ENCODE measurements around the gene SLC27A5.
"Not testable (repeated sequence)": the region's sequence is repeated elsewhere in the genome, so short reads cannot be mapped to it uniquely, and the experiment has no call there.

SLC27A5 gene

DNA sequence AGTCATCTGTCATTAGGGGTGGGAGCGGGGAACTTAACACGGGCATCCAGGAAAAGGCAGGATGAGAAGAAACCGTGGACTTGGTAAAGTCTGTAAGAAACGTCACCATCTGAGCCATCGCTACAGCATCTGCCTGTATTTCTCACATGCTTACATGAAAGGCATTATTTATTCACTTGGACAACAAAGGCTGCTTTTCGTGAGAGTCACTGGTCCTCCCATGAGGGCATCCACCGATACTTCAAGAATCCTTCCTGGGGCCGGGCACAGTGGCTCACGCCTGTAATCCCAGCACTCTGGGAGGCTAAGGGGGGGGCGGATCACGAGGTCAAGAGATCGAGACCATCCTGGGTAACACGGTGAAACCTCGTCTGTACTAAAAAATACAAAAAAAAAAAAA lies 19.5 kb downstream of the SLC27A5 start:
- no peak for DNase-seq

DNA sequence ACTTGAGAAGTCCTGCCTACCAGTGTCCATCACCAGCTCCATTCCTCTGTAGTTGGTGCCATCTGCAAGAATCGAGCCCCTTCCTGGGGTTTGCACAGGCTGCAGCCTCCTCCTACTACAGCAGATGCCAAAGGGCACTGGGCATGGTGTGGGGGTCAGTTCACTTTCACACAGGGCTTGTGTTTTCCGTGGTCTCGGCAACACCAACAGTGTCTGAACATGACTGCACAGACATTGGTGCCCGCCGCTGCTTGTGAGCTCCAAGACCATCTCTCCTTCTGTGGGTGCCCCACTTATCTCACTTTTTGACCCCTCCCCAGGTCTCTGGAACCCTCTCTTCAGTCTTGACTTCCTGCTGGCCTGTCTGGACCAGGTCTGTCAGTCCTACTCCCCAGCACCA lies 20.4 kb downstream of the SLC27A5 start:
- no peak for DNase-seq

DNA sequence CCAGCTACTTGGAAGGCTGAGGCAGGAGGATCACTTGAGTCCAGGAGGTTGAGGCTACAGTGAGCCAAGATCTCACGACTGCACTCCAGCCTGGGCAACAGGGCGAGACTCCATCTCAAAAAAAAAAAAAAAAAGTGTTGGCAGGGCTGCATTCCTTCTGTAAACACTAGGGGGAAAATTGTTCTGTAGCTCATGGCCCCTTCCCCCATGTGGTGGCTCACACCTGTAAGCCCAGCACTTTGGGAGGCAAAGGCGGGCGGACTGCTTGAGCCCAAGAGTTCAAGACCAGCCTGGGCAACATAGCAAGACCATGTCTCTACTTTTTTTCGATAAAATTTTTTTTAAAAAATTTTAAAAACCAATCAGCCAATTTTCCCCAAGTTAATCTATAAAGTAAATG lies 27.4 kb downstream of the SLC27A5 start:
- not testable (repeated sequence) for DNase-seq

DNA sequence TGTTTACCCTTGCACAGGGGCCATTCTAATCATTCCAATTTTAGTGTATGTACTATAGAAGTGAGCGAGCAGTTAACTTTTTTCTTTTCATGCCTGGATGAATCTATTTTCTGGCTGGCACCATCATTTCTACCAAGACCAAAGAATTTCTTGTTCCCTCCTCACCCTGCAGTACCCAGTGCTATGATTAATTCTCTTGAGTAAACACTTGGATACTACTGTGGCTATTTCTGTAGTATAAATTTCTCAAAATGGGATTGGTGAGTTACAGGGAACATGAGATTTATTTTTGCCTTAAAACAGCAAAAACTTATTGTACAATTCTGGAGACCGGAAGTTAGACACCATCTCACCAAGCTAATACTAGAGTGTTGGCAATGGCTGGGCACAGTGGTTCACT lies 28.0 kb downstream of the SLC27A5 start:
- no peak for DNase-seq

DNA sequence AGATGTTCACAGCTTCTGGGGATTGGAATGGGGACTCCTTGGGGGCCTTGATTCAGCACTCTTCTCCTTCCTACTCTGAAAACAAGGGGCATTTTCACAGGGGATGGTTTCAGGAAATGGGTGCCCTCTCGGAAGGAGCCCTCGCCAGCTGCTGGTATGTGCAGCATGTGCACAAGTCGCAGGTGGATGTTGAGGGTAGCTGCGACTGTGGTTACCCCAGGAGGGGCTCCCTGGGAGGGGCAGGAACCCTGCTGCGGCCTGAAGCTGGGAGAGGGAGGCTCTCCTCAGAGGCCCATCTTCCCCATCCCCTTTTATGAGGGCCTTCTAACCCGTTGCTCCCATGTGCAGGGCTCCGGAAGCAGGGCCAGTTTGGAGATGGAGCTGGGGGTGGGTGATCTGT lies 29.4 kb downstream of the SLC27A5 start:
- no peak for DNase-seq

DNA sequence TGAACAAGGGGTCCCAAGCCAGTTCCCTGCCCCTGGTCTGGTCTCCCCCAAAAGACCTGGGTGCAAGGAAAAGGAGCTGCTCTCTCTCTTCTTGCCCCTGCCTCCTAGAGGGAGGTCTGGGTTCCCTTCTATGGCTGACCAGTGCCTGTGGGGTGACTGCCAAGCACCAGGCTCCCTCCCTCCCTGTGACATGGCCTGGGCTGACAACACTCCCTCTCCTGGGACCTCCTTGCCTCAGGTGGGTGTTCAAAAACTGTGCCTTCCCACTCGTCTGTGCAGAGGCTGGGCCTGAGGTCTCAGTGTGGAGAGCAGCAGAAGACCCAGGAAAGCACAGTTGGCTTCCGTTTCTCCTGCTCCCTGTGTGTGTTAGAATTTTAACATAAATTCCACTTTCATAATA lies 31.0 kb downstream of the SLC27A5 start:
- no peak for DNase-seq

DNA sequence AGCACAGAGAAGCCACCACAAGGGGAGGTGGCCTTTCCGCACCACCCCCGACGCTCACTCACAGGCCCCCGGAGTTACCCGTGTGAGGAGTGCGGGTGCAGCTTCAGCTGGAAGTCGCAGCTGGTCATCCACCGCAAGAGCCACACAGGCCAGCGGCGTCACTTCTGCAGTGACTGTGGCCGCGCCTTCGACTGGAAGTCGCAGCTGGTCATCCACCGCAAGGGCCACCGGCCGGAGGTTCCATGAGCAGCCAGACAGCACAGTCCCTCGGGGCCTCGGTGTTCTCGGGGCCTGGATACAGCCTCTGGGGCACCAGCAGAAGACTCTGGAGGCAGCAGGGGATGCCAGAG lies 31.3 kb downstream of the SLC27A5 start:
- no peak for DNase-seq

DNA sequence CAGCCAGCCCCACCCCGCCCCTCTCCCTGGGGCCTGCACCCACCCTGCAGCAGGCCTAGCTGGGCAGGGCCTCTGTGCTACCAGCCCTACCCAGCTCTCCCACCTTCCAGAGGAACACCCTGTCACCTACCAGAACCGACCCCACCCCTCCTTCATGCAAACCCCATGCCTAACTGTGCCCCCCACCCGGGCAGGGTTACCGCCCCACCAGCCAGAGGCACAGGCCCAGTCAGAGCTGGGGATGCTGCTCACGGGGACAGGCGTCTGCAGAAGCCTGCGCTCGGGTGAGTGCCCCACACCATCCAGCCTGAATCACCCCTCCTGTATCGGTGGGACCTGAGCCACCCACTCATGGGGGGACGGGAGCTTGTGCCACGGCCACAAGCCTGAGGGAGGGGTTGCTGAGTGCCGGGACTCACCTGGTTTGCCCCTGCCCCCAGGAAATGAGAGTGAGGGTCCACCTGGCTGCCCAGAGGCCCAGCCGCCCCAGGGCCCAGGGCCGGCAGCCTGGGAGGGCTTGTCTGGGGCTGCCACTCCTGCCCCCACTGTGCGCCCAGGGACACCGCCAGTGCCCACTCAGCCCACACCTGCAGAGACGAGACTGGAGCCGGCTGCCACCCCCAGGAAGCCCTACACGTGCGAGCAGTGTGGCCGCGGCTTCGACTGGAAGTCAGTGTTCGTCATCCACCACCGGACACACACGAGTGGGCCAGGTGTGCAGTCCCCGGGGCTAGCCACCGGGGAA lies 31.9 kb downstream of the SLC27A5 start:
- DNase-seq, result no peak

DNA sequence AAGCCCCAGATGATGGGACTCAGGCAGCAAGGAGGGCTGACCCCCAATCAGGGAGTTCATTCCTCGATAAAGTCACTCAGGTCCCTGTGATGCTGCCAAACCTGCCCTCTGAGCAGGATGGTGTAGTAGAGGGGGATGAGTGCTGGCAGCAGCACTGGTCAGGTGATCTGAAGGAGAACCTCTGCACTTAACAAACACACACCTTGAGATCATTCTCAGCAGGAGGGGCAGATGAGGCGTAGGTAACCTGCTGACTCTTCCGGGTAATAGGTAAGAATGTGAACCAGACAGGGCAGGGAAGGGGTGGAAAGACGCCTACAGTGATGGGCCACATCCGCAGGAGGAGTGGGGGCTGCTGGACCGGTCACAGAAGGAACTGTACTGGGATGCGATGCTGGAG lies 32.5 kb downstream of the SLC27A5 start:
- no peak for DNase-seq

DNA sequence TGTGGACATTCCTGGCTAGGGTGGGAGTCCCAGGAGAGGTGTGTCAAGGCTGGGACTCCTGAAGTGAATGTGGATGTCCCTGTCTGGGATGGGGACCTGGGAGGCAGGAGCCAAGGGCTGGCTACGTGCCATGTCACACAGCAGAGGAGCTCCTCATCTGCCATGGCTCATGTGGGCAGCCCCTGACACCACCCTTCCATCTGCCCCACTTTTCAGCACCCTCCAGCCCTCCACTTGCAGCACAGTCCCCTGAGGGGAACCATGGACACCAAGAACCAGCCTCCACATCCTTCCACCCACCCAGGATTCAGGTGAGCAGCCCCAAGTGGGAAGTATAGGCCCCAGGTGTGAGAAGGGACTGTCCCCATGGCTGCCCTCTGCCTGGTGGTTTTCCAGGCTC lies 33.9 kb downstream of the SLC27A5 start:
- DNase-seq, result no peak

DNA sequence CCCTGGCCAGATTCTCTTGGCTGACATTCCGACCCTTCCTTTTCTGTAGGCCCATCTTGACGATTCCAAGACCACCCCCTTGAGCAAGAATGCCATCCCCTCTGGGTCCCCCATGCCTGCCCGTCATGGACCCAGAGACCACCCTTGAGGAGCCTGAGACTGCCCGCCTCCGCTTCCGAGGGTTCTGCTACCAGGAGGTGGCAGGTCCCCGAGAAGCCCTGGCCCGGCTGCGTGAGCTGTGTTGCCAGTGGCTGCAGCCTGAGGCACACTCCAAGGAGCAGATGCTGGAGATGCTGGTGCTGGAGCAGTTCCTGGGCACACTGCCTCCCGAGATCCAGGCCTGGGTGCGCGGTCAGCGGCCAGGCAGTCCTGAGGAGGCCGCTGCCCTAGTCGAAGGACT lies 34.7 kb downstream of the SLC27A5 start:
- DNase-seq, result no peak

DNA sequence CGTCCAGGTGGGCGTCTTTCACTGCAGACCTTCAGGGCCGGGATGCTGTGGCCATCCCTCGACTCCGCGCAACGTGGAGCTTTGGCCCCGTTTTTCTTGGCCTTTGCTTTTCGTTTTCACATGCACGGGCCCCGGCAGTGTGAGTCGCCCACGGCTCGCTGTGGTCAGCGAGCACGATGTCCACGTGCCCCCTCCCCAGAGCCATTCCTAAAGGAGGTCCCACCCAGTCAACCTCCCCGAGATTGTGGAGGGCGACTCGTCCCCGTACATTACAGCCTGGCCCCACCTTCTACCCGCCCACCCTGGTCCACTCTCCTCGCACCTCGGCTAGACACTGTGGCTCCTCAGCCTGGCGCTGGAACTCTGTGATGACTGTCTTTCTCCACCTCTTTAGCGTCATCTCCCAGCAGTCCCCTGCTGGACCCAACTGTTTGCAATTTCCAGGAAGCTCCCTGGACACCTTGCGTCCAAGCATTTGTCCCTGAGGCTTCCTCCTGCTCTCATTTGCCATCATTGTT lies 35.2 kb downstream of the SLC27A5 start:
- no peak for DNase-seq

DNA sequence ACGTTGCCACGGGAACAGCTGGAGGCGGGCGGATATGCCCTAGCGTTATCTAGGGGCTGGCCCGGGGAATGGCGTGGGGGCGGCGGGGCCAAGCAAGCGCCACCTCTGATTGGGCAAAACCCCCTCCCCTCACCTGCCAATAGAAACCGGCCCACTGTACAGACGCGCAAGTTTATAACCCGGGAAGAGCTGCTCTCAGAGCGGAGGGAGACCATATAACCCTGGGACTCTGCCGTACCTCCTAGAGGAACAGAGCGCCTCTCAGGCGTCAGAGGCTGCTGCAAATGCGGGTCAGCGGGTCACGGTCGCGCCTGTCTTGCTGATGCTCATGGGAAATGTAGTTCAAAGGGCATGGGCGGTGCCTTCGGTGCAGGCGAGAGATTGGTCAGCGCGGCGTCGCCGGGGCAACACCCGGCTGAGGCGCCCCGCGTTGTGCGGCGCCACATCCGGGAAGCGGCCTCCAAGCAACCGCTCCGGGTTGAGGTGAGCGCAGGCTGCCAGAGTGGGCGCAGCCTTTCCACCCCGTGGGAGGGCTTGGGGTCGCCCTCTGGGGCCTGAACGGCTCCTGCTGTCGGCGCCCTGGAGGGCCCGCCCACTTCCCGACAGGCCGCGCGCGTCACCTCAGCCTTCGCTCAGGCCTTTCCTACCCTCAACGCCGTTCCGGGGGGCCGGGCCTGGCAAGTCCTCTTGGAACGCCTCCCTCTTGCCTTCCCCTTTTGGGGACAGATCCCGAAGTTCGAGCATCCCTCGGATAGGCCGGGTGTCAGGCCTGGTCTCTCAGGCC lies 35.9 kb downstream of the SLC27A5 start, which contains the start of gene ZNF446:
ZNF446 (plus strand) TSS at position 639 of the 784 bp plus-strand sequence. CDS start 867 bp downstream, outside the sequence.
- peak; percentile 96 to 97 for DNase-seq

DNA sequence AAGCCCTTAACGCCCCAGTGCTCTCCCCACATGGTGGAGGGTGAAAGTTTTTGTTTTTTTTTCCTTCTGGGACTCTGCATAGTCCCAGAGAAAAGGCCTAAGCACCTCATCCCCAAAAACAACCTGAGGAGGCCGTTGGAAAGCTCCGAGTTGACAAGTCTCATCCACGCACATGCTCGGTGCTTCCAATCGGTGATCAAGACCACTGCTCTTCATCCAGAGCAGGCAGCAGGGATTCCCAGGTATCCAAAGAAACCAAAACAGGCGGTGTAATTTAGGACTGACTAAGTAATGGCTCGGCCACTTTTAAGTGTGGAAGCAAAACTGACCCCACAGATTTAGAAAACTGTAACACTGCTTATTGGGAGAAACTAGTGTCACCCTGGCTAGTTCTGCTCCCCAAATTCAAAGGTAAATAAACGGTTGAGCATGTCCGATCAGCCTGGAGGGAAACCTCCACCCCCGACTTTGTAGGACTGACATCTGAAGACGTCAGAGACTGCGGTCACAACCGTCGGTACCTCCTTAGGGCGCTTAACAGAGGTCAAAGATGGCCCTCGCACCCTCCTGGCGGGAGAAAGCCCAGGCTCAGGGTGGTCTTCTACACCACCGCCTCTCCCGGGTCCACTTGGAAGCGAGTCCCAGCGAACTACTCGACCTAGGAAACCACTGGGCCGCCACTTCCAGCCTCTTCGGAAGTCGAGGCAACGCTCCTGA lies 36.6 kb downstream of the SLC27A5 start:
- no peak for DNase-seq

DNA sequence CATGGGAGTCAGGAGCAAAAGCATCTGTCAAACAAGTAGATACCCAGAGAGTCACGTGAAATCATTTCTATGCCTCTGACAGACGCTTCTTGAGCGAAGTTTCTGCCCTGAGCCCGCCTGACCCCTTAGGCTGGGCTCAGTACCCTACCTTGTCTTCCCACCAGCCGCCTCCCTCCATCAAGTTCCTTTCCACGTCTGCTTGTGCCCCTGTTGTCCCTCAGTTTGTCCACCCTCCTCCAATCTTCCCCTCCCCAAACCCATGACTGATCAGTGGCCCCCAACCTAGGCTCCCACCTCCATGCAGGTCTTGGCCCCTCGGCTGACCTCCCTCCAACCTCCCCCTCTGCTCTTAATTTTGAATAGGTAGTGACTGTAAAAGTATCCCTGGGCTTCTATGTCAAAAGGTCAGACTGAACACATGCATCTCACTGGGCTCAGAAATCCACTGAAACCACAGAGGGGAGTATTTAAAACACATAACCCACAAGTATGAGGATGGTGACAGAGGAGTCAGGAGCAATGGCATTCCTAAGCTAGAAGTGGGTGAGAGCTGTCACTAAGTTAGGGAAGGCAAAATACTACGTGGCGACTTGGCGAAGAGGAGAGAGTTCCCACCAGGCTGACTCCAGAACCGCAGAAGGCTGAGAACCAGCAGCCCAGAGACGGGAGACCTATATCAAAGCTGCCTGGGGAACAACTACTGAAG lies 37.3 kb downstream of the SLC27A5 start:
- DNase-seq, result no peak

DNA sequence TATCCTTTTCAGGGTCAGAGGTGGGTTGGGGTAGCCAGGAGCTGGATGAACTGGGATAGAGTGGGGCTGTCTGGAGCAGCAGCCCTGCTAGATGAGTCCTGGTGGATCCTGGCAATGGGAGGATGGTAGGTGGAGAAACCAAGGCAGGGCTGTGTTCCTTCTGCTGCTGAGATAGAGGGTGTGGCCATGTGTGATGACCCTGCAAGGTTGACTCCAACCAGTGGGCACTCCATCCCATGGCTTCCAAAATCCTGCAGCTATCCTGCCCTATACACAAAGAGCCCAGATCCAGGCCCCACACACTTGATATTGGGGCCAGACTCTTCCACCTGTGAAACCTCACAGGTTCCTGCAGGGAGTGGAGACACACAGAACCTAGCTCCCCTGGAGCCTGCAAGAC lies 38.0 kb downstream of the SLC27A5 start:
- DNase-seq, result no peak

DNA sequence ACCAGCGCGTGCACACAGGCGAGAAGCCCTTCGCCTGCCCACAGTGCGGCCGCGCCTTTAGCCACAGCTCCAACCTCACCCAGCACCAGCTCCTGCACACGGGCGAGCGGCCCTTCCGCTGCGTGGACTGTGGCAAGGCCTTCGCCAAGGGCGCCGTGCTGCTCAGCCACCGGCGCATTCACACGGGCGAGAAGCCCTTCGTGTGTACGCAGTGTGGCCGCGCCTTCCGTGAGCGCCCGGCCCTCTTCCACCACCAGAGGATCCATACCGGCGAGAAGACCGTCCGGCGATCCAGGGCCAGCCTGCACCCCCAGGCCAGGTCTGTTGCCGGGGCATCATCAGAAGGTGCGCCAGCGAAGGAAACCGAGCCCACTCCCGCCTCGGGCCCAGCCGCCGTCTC lies 40.1 kb downstream of the SLC27A5 start:
- no peak for DNase-seq

DNA sequence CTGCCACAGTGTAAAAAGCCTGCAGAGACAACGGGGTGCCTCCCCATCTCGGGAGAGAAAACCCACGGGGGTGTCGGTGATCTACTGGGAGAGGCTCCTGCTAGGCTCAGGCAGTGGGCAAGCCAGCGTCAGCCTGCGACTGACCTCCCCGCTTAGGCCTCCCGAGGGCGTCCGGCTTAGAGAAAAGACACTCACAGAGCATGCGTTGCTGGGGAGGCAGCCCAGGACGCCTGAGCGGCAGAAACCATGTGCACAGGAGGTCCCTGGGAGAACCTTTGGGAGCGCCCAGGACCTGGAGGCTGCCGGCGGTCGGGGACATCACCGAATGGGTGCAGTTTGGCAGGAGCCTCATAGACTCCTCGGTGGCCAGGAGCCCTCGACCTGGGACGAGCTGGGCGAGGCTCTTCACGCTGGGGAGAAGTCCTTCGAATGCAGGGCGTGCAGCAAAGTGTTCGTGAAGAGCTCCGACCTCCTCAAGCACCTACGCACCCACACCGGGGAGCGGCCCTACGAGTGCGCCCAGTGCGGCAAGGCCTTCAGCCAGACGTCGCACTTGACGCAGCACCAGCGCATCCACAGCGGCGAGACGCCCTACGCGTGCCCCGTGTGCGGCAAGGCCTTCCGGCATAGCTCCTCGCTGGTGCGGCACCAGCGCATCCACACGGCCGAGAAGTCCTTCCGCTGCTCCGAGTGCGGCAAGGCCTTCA lies 40.8 kb downstream of the SLC27A5 start:
- not testable (repeated sequence) for DNase-seq

DNA sequence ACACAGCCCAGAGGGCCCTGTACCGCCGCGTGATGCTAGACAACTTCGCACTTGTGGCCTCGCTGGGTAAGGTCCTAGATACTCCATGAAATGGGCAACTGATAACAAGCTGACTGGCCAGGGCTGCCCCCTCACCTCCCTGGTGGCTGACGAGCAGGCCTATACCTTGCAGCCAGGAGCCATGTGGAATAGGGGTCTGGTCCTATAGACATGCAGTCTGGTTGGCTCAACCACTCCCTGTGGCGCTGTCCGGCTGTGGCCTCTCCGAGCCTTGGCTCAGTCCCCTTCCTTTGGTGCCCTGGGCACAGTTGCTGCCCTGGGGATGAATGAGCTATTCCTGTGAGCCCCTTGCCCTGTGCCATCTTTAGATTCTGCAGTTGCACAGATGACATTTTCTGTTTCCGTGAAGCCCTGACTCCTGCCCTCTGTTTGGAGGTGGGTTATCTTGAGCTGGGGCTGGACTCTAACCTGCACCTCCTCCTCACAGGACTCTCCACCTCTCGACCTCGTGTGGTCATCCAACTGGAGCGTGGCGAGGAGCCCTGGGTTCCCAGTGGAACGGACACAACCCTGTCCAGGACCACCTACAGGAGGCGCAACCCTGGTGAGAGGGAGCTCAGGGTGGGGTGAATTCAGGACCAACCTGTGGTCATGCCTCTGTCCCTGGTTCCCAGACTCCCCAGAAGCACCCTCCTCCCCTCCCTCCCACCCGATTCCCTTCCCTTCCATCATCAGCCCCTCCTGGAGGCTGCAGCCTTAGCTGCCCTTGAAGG lies 42.4 kb downstream of the SLC27A5 start:
- no peak for DNase-seq

DNA sequence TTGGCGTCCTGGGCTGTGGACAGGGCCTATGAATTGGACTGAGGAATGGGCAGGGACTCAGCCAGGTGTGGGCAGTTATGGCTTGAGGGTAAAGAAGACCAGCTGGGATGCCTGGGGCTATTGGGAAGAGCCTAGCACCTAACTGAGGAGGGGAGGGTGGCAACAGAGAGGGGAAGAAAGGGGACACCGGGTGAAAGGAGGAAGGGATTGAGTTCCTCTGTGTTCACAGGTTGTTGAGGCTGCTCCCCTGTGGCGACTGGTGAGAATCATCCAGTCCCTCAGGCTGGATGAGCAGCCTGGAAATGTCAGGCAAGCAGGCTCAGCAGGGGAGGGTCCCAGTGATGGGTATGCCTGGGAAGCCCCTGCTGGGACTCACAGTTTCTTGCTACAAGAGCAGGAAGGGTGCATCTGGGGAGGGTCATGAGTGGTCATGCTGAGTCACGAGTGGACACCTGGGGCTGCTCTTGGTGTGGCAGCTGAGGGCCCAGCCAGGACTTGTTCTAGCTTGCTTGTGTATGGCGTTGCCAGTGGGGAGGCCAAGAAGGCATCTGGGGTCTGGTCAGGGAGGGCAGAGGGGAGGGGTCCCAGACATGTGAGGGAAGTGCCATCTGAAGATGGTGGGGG lies 43.5 kb downstream of the SLC27A5 start:
- DNase-seq, result no peak

All from CD4-positive, alpha-beta T cell treated with Interferon alpha-2 for 1 hour (primary cell).